ENCODE results near the gene PRKCE. TPM values are rescaled to one million over a fixed set of nuclear protein-coding genes. Genes with fewer than 3 reads are reported as not detected.

PRKCE gene
- total and polyA plus RNA-seq, 2 of the 8 experiments (the other 6 are each of a cell fraction or from before 2014, with no cell fraction given): 0.54 to 2.1 TPM

DNA sequence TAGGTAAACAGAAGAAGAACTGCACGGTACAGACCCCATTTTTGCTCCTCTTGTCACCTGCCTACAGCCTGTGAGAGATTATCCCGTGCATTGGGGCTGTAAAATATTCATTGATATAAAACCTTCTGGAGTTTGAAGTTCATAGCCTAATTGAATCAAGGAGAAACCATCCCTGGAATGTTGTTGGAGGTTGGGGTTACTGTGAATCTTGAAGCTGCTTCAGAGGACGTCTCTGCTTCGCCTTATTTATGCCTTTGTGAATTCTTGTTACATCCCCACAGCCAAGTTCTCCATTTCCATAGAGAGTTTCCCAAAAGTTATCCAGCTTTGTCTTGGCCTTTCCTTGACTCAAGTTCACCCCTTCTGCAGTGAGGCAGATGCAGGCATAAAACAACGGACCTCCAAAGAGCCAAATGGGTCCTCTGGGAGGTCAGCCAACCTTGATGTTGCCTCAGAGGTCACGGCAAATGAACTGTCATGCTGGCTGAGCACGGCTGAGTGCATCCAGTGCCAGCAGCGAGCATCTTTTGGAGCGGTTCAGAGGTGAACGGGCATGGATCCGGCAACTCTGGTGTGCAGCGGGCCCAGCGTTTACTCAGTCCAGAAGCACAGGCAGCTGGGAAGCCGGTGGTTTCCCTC, 317.6 kb downstream of the PRKCE start:
- Histone ChIP-seq H2AK5ac (ENCODE audit: low read depth, low read length) (no peak overlapping the region), H3K4ac (replicated peaks; ENCODE audit: insufficient read length, low read depth, low read length) (no peak overlapping the region), H3K23me2 (ENCODE audit: low read depth, low read length) (no peaks in the 10 kb centered on the region), H2BK20ac (ENCODE audit: low read length) (no peak overlapping the region), H3K9ac (replicated peaks in 1 of 4; ENCODE audit: extremely low read depth in 1 of 4, low read depth in 3 of 4, low read length in 3 of 4) (no peak overlapping the region), H2BK120ac (replicated peaks; ENCODE audit: low read depth, low read length) (no peak overlapping the region), H4K20me1 (replicated peaks in 1 of 2; ENCODE audit: control insufficient read depth in 1 of 2, insufficient read depth in 2 of 2, low read length in 2 of 2) (no peaks in the 10 kb centered on the region), H3K27me3 (replicated peaks in 1 of 4; ENCODE audit: control insufficient read depth in 3 of 4, extremely low read depth in 1 of 4, insufficient read depth in 3 of 4, low read length in 3 of 4) (no peaks in the 10 kb centered on the region), H3K4me1 (replicated peaks in 1 of 4; ENCODE audit: control insufficient read depth in 3 of 4, insufficient read depth in 4 of 4, low read length in 3 of 4) (no peaks in the 10 kb centered on the region), H3K79me1 (ENCODE audit: low read depth, low read length) (no peaks in the 10 kb centered on the region), H3K56ac (replicated peaks; ENCODE audit: insufficient read length, low read depth, low read length) (no peak overlapping the region), H4K5ac (ENCODE audit: insufficient read length, low read depth, low read length) (no peak overlapping the region), H3K14ac (ENCODE audit: insufficient read length) (no peak overlapping the region), H2BK15ac (ENCODE audit: low read length) (no peak overlapping the region), H3K79me2 (ENCODE audit: control insufficient read depth in 1 of 2, insufficient read depth in 2 of 2, low read length in 2 of 2) (no peaks in the 10 kb centered on the region), H3K4me3 (ENCODE audit: extremely low read depth in 1 of 4, insufficient read depth in 2 of 4, low read depth in 3 of 4, low read length in 4 of 4) (no peak overlapping the region), H3K4me2 (ENCODE audit: insufficient read depth in 1 of 2, low read depth in 2 of 2, low read length in 2 of 2) (no peak overlapping the region), H2AFZ (ENCODE audit: low read length) (no peak overlapping the region), H4K8ac (ENCODE audit: extremely low read depth, insufficient read depth, low read length) (no peak overlapping the region), H3K36me3 (ENCODE audit: control insufficient read depth in 2 of 4, insufficient read depth in 4 of 4, low read length in 3 of 4) (no peaks in the 10 kb centered on the region), H3K18ac (ENCODE audit: extremely low read depth, low read length) (no peak overlapping the region), H2BK12ac (ENCODE audit: low read depth, low read length) (no peak overlapping the region), H2BK5ac (ENCODE audit: low read depth, low read length) (no peak overlapping the region), H4K91ac (replicated peaks; ENCODE audit: insufficient read length, low read length) (no peak overlapping the region), H3K23ac (ENCODE audit: insufficient read length) (no peak overlapping the region), H3K27ac (ENCODE audit: low read depth, low read length) (no peak overlapping the region), H3K9me3 (ENCODE audit: insufficient read depth in 2 of 2, low read depth in 1 of 2, low read length in 1 of 2) (no peaks in the 10 kb centered on the region)
- 87% methylated on average over 14 of the region's 14 CpGs; no CpG with 5 or more reads in 1 of the 2 experiments for WGBS, 2 experiments (ENCODE audit: extremely low coverage in 1 of 2, insufficient coverage in 1 of 2, insufficient read length in 1 of 2, insufficient replicate concordance in 2 of 2, low coverage in 1 of 2, low lambda C conversion rate in 2 of 2, missing lambda C conversion rate in 1 of 2)
- POLR2A ChIA-PET (ENCODE audit: partially characterized antibody): no interaction called here
- DNase-seq (ENCODE audit: low read depth in 1 of 2, low spot score in 2 of 2): no peak
- CTCF ChIA-PET (ENCODE audit: partially characterized antibody): interaction anchor here (0.7 to 1.3 kb wide), 4 partner anchors 9 to 42 kb away, joined by 3 read pairs; no protein-coding TSS in a partner anchor
- no peak for FAIRE-seq
- no peak for TF ChIP-seq EP300 (IDR thresholded peaks at IDR 0.05; ENCODE audit: borderline replicate concordance in 1 of 2, low read depth in 2 of 2, low read length in 2 of 2)
- no peak for TF ChIP-seq TAF1 (IDR thresholded peaks at IDR 0.05; ENCODE audit: low read depth, low read length)
